ENCODE data around the gene PLEKHB1.

The PLEKHB1 gene

GRCh38 chr11:73693899-73694525 lies 47.6 kb downstream of the PLEKHB1 start:
- no peak for DNase-seq

- DNase-seq = no peak
Observed at GRCh38 chr11:73705053-73705452, 58.7 kb downstream of the PLEKHB1 start.

- no peak for DNase-seq
Observed at GRCh38 chr11:73710964-73711363, 64.6 kb downstream of the PLEKHB1 start.

All from T-helper 2 cell (primary cell).